Spleen (tissue), 11 donors: ENCODE data around the gene MAZ. TPM values are rescaled to one million over a fixed set of nuclear protein-coding genes. Genes with fewer than 3 reads are reported as not detected.

Experiments used
- DNase-seq: peaks from one replicate; pipeline ENCODE4 v3.0.0-alpha.2; 2020
- H3K27ac ChIP-seq, 8 donors: fragments of 200-600 bp; sonication (generic) in 7 of 8; 1 replicate in 4 of 8; 2 replicates in 4 of 8; pipeline versions ENCODE4 v1.5.0 to v1.8.0; 2016 to 2021; ENCODE audit warnings: inconsistent platforms in 4 of 8, mild to moderate bottlenecking in 4 of 8, moderate library complexity in 1 of 8
- H3K27me3 ChIP-seq, 7 donors: fragments of 200-600 bp; sonication (generic) in 6 of 7; replicated peaks in 1 of 7; 1 replicate in 4 of 7; 2 replicates in 3 of 7; pipeline versions ENCODE4 v1.5.0 to v1.8.0; 2016 to 2021; ENCODE audit warnings: inconsistent platforms in 3 of 7, mild to moderate bottlenecking in 1 of 7
- H3K36me3 ChIP-seq, 6 donors: fragments of 200-600 bp; sonication (generic) in 5 of 6; 1 replicate in 4 of 6; 2 replicates in 2 of 6; pipeline versions ENCODE4 v1.5.0 to v1.8.0; 2016 to 2021; ENCODE audit warnings: inconsistent platforms in 2 of 6
- H3K4me1 ChIP-seq, 6 donors: fragments of 200-600 bp; sonication (generic) in 5 of 6; 1 replicate in 3 of 6; 2 replicates in 3 of 6; pipeline versions ENCODE4 v1.5.0 to v1.8.0; 2016 to 2021; ENCODE audit warnings: inconsistent platforms in 3 of 6
- H3K4me3 ChIP-seq, 8 donors: fragments of 200-600 bp; sonication (generic) in 7 of 8; 1 replicate in 4 of 8; 2 replicates in 4 of 8; pipeline versions ENCODE4 v1.5.0 to v1.8.0; 2016 to 2021; ENCODE audit warnings: inconsistent platforms in 4 of 8, mild to moderate bottlenecking in 4 of 8, moderate library complexity in 2 of 8
- H3K9me3 ChIP-seq, 8 donors: fragments of 200-600 bp; sonication (generic) in 7 of 8; 1 replicate in 4 of 8; 2 replicates in 4 of 8; pipeline versions ENCODE4 v1.5.0 to v1.8.0; 2016 to 2021; ENCODE audit warnings: inconsistent platforms in 4 of 8
- POLR2A ChIP-seq, 3 donors: fragments of 450-650 bp; IDR thresholded peaks; one replicate each; pipeline ENCODE4 v1.5.1; 2017; ENCODE audit warnings: antibody characterized with exemption in 3 of 3, mild to moderate bottlenecking in 1 of 3
- POLR2AphosphoS5 ChIP-seq, 3 donors: sonication (generic); formaldehyde crosslinking; IDR thresholded peaks; one replicate each; pipeline ENCODE4 v1.5.1; 2017; ENCODE audit warnings: antibody characterized with exemption in 3 of 3
- WGBS, 5 donors: extraction: QIAGEN DNeasy Blood & Tissue Kit in 3 of 5; methylation state at CpG; one replicate each; pipeline versions ENCODE4 v1.1.5 to v1.1.7; 2013 to 2018; 5-methylcytosine and 5-hydroxymethylcytosine counted together
- intact Hi-C: fragments of 100-400 bp; cut with DNase I; formaldehyde crosslinking; loops from one replicate; pipeline ENCODE4 v1.15.0; 2023; ENCODE audit warnings: low total_unique reads
- polyA plus RNA-seq, 3 donors: library from polyadenylated mRNA; stranded (reverse); fragments of 200-250 nt; gene quantifications; one replicate each; pipeline ENCODE4 v1.2.1, GENCODE V29; 2013
- total RNA-seq, 7 donors: library from RNA; depleted of rRNA in 3 of 7; stranded (reverse); fragments of >200 nt in 3 of 7; fragmentation: NEBNext Ultra II Directional in 4 of 7; extraction: Animal tissue kit (Norgen Biotek cat#: 25700) in 4 of 7; gene quantifications; one replicate each; pipeline versions ENCODE4 v1.1.0 to v1.2.1, GENCODE V29; 2016 to 2021
- TF ChIP-seq, protein P1 (sequence below), 11 experiments: fragments of 200-600 bp in 7 of 11; fragments of 450-650 bp in 4 of 11; sonication (generic) in 4 of 11; IDR thresholded peaks in 8 of 11; conservative IDR thresholded peaks in 3 of 11; 1 replicate in 7 of 11; 2 replicates in 4 of 11; pipeline versions ENCODE4 v1.4.0 to v1.8.0; 2016 to 2021; ENCODE audit warnings: antibody characterized with exemption in 11 of 11, inconsistent platforms in 4 of 11, mild to moderate bottlenecking in 1 of 11
- donor health status: healthy with polysubstance abuse.
- donor health status: DM: no; HTN: no; CAD: no; lungs with moderate emphysema.
- donor health status: DM: no; HTN: no; CAD: no.
- donor health status: Bipolar disorder and iron deficiency.
- donor health status: healthy.
- donor health status: DM: no; HTN: no; CAD: no.
- donor health status: DM: yes; HTN: yes; CAD: no.

The MAZ gene
- total and polyA plus RNA-seq, 10 donors: 82.7 to 157 (median 113) TPM

DNA sequence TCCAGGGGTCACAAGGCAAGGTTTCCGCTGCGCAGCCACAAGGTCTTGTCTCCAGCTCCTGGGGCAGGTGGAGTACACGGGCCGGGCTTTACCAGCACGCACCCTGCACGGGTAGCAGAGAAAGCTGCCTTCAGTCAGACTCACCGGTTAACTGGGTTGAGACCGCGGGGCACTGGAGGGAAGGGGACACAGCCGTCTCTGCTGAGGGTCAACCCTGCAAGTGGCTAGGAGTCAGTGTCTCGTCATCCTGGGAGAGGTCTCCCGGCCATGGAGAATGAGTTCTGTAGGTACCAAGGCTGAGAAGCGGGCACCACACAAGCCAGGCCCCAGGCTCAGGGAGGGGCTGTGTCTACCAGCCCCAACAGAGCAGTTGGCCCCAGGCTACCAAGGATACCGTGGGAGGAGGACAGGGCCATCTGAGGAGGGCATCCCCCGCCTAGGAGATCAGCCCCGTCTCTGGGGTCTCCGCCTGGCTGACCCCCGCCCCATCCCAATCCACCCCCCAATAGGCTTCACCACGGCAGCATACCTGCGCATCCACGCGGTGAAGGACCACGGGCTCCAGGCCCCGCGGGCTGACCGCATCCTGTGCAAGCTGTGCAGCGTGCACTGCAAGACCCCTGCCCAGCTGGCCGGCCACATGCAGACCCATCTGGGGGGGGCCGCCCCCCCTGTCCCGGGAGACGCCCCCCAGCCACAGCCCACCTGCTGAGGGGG, 2.9 kb downstream of the MAZ start:
- H3K36me3 ChIP-seq: peaks cover 0 to 27% (median 19%) of the 10 kb centered on the region in 6 donors
- peak overlapping the region in 4 of 8 donors; percentile 61 to 92 (median 63) for H3K4me3 ChIP-seq
- intact Hi-C loops: no loop called here
- peaks cover 0 to 19% (median 10%) of the 10 kb centered on the region in 7 donors for H3K27me3 ChIP-seq
- peak overlapping the region in 7 of 8 donors; percentile 89 to 100 (median 94) for H3K27ac ChIP-seq
- no peaks in the 10 kb centered on the region for H3K9me3 ChIP-seq
- 79 to 85% (median 82%) methylated on average over 13 to 31 of the region's 31 CpGs for WGBS, 5 donors
- DNase-seq: peak; percentile 86
- no peak for TF ChIP-seq POLR2A (IDR thresholded peaks at IDR 0.05)
- peak in 1 of 3 donors; percentile 36 for TF ChIP-seq POLR2AphosphoS5 (IDR thresholded peaks at IDR 0.05)
- TF ChIP-seq, protein P1, sequence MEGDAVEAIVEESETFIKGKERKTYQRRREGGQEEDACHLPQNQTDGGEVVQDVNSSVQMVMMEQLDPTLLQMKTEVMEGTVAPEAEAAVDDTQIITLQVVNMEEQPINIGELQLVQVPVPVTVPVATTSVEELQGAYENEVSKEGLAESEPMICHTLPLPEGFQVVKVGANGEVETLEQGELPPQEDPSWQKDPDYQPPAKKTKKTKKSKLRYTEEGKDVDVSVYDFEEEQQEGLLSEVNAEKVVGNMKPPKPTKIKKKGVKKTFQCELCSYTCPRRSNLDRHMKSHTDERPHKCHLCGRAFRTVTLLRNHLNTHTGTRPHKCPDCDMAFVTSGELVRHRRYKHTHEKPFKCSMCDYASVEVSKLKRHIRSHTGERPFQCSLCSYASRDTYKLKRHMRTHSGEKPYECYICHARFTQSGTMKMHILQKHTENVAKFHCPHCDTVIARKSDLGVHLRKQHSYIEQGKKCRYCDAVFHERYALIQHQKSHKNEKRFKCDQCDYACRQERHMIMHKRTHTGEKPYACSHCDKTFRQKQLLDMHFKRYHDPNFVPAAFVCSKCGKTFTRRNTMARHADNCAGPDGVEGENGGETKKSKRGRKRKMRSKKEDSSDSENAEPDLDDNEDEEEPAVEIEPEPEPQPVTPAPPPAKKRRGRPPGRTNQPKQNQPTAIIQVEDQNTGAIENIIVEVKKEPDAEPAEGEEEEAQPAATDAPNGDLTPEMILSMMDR (IDR thresholded peaks at IDR 0.05 in 8 of 11, conservative IDR thresholded peaks at IDR 0.05 in 3 of 11): no peak
- peaks cover 50 to 80% (median 69%) of the 10 kb centered on the region in 6 donors for H3K4me1 ChIP-seq

DNA sequence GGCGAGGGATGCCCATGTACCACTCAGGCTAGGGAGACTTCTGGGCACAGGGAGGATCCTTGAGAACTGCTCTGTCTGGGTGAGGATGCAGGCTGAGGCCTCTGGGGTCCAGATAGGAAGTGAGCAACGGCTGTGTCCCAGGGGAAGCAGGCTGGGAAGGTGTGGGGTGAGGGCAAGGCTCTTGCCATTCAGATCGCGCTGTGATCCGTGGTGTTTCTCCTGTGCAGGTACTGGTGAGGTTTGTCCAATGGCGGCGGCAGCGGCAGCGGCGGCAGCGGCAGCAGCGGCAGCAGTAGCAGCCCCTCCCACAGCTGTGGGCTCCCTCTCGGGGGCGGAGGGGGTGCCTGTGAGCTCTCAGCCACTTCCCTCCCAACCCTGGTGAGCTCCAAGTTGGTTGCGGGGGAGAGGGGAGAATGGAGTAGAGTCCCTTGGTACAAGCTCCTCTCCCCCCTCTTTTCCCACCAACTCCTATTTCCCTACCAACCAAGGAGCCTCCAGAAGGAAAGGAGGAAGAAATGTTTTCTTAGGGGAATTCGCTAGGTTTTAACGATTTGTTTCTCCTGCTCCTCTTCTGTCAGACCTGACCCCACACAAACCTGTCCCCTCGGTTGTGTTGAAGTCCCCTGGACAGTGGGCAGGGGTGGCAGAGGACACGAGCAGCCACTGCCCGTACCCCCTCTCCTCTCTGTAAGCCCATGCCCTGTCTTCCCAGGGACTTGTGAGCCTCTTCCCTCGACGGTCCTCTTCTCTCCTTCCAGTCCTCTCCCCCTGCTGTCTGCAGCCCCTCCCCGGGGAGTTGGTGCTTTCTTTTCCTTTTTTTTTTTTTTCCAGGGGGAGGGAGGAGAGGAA, 3.7 kb downstream of the MAZ start:
- 50 to 65% (median 54%) methylated on average over 17 to 23 of the region's 23 CpGs for WGBS, 5 donors
- intact Hi-C loops: no loop called here
- Histone ChIP-seq H3K9me3 (no peaks in the 10 kb centered on the region), H3K36me3 (peaks cover 0 to 27% (median 19%) of the 10 kb centered on the region in 6 donors), H3K27me3 (peaks cover 0 to 19% (median 10%) of the 10 kb centered on the region in 7 donors), H3K27ac (peak overlapping the region in 7 of 8 donors; percentile 46 to 100 (median 93)), H3K4me3 (peak overlapping the region in 2 of 8 donors; percentile 0 to 92), H3K4me1 (peaks cover 46 to 80% (median 68%) of the 10 kb centered on the region in 6 donors)
- no peak for TF ChIP-seq POLR2A (IDR thresholded peaks at IDR 0.05)
- TF ChIP-seq, protein P1 (IDR thresholded peaks at IDR 0.05 in 8 of 11, conservative IDR thresholded peaks at IDR 0.05 in 3 of 11): no peak
- TF ChIP-seq POLR2AphosphoS5 (IDR thresholded peaks at IDR 0.05): peak in 1 of 3 donors; percentile 68
- DNase-seq: peak; percentile 84

DNA sequence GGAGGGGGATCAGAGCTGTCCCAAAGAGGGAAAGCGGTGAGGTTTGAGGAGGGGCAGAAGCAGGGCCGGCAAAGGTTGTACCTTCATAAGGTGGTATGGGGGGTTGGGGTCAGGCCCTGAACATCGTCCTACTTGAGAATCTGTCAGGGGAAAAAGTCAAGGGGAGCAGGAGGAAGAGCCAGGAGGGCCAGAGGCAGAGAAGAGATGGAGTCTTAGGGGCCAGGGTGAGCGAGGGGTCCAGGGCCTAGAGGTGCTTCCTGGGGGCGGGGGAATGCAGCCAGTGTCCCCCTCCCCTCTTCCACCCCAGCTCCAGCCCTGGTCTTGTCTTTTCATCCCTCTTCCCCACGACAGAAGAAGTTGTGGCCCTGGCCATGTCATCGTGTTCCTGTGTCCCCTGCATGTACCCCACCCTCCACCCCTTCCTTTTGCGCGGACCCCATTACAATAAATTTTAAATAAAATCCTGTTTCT, 4.4 kb downstream of the MAZ start:
- no peak for TF ChIP-seq POLR2A (IDR thresholded peaks at IDR 0.05)
- TF ChIP-seq POLR2AphosphoS5 (IDR thresholded peaks at IDR 0.05): no peak
- TF ChIP-seq, protein P1 (IDR thresholded peaks at IDR 0.05 in 8 of 11, conservative IDR thresholded peaks at IDR 0.05 in 3 of 11): no peak
- H3K27me3 ChIP-seq: peaks cover 0 to 19% (median 10%) of the 10 kb centered on the region in 7 donors
- H3K4me3 ChIP-seq: peak overlapping the region in 7 of 8 donors; percentile 42 to 76 (median 49)
- intact Hi-C loops: no loop called here
- peaks cover 48 to 87% (median 73%) of the 10 kb centered on the region in 6 donors for H3K4me1 ChIP-seq
- peak overlapping the region in 7 of 8 donors; percentile 69 to 100 (median 93) for H3K27ac ChIP-seq
- peaks cover 0 to 27% (median 19%) of the 10 kb centered on the region in 6 donors for H3K36me3 ChIP-seq
- no peak for DNase-seq
- 37 to 53% (median 40%) methylated on average over 9 of the region's 9 CpGs for WGBS, 5 donors
- no peaks in the 10 kb centered on the region for H3K9me3 ChIP-seq
